A673 (cell line): ENCODE data around the gene FUBP3.

Experiments used
- EZH2 ChIP-seq: fragments of 200-600 bp; sonication (generic); IDR thresholded peaks from 2 replicates; pipeline ENCODE4 v1.6.1; 2017; ENCODE audit warnings: borderline replicate concordance, low read depth, mild to moderate bottlenecking, mixed read lengths, antibody characterized with exemption, low read length; ENCODE audit not compliant: poor library complexity, severe bottlenecking
- TF ChIP-seq, protein P1 (sequence below): fragments of 300-800, 200-600 bp; sonication (generic); conservative IDR thresholded peaks from 2 replicates; pipeline ENCODE4 v1.5.1; 2017; ENCODE audit warnings: low read depth, mild to moderate bottlenecking, antibody characterized with exemption, low read length, moderate library complexity, mixed read lengths

DNA sequence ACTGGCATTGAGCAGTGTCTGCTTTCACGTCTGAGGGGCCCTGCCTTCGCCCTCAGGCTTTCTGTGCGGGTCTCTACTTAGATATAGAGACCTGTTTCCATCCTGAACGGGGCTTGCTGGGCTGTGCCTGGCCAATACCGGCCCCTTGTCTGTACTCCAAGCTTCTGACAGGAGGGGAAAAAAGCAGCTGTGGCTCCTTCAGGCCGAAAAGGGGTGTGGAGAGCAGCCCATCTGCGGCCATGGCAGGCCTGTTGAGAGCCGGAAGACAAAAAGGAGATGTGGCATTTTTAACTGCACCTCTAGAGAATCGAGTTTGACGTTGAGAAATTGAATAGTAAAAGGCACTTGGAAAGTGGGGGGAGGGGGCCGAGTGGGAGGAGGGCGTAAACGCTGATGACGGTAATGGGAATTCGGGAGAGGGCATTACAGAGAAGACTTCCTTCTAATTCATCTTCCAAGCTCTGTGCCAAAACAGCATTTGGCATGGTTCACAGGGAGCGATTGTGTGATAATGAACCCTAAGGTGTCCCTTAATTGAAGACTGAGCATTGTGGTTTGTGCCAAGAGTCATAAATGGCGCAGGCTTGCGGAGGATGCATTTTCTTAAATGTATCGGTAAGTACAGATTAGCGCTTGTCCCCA is 59.9 kb downstream of the FUBP3 start:
- TF ChIP-seq, protein P1, sequence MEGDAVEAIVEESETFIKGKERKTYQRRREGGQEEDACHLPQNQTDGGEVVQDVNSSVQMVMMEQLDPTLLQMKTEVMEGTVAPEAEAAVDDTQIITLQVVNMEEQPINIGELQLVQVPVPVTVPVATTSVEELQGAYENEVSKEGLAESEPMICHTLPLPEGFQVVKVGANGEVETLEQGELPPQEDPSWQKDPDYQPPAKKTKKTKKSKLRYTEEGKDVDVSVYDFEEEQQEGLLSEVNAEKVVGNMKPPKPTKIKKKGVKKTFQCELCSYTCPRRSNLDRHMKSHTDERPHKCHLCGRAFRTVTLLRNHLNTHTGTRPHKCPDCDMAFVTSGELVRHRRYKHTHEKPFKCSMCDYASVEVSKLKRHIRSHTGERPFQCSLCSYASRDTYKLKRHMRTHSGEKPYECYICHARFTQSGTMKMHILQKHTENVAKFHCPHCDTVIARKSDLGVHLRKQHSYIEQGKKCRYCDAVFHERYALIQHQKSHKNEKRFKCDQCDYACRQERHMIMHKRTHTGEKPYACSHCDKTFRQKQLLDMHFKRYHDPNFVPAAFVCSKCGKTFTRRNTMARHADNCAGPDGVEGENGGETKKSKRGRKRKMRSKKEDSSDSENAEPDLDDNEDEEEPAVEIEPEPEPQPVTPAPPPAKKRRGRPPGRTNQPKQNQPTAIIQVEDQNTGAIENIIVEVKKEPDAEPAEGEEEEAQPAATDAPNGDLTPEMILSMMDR: no peak
- no peak for TF ChIP-seq EZH2
